ENCODE data around the gene TMEM163. TPM values are rescaled to one million over a fixed set of nuclear protein-coding genes. Genes with fewer than 3 reads are reported as not detected.

Gene TMEM163
- polyA plus RNA-seq, 1 donor from 2014 or later: 3.5 TPM

DNA sequence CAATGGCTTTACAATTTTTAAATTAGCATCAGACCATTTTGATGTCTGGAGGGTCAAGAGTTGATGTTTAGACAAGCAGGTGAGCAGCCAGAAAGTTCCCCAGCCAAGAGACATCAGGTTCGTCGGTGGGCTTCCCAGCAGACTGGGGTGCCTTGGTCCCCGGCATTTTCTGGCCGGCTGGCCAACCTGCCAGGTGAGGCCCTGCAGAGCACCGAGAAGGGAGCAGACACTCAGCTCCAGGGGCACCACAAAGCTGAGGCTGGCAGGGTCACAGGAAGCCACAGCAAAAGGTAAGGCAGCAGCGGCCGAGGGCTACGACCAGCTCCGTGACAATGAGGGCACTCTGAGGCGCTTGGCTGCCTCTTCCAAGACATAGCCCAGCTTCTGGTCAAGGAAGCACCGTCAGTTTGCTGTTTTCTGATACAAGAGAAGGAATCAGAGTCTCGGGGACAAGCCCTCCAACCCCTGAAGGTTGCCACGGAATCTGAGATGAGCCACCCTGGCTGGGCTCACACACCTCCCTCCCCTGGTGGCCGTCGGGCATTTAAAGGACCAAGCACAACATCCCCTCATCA is 235.9 kb downstream of the TMEM163 start:
- Histone ChIP-seq H3K27ac (ENCODE audit: low read length) (no peak overlapping the region), H3K27me3 (ENCODE audit: insufficient read depth, low read depth, low read length) (no peaks in the 10 kb centered on the region), H2AFZ (ENCODE audit: low read depth, low read length) (no peak overlapping the region), H3K9me3 (ENCODE audit: low read length) (no peaks in the 10 kb centered on the region), H4K20me1 (ENCODE audit: insufficient read depth) (no peaks in the 10 kb centered on the region), H3F3A (ENCODE audit: insufficient read depth, low read length, poor library complexity, severe bottlenecking) (no peaks in the 10 kb centered on the region), H3K4me3 (ENCODE audit: low read length) (no peak overlapping the region), H3K9me2 (ENCODE audit: insufficient read depth, low read length) (no peaks in the 10 kb centered on the region), H3K4me2 (ENCODE audit: low read length) (no peak overlapping the region), H3K9ac (ENCODE audit: low read length) (no peak overlapping the region), H3K36me3 (ENCODE audit: insufficient read depth, low read length) (no peaks in the 10 kb centered on the region), H3K79me2 (replicated peaks; ENCODE audit: insufficient read depth, low read length) (no peaks in the 10 kb centered on the region)
- no peak for TF ChIP-seq POLR2AphosphoS5 (IDR thresholded peaks at IDR 0.05)
- TF ChIP-seq EP300 (conservative IDR thresholded peaks at IDR 0.05; ENCODE audit: poor library complexity, severe bottlenecking): no peak
- TF ChIP-seq, protein P1, sequence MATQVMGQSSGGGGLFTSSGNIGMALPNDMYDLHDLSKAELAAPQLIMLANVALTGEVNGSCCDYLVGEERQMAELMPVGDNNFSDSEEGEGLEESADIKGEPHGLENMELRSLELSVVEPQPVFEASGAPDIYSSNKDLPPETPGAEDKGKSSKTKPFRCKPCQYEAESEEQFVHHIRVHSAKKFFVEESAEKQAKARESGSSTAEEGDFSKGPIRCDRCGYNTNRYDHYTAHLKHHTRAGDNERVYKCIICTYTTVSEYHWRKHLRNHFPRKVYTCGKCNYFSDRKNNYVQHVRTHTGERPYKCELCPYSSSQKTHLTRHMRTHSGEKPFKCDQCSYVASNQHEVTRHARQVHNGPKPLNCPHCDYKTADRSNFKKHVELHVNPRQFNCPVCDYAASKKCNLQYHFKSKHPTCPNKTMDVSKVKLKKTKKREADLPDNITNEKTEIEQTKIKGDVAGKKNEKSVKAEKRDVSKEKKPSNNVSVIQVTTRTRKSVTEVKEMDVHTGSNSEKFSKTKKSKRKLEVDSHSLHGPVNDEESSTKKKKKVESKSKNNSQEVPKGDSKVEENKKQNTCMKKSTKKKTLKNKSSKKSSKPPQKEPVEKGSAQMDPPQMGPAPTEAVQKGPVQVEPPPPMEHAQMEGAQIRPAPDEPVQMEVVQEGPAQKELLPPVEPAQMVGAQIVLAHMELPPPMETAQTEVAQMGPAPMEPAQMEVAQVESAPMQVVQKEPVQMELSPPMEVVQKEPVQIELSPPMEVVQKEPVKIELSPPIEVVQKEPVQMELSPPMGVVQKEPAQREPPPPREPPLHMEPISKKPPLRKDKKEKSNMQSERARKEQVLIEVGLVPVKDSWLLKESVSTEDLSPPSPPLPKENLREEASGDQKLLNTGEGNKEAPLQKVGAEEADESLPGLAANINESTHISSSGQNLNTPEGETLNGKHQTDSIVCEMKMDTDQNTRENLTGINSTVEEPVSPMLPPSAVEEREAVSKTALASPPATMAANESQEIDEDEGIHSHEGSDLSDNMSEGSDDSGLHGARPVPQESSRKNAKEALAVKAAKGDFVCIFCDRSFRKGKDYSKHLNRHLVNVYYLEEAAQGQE (IDR thresholded peaks at IDR 0.05; ENCODE audit: borderline replicate concordance): no peak
- no peak for TF ChIP-seq RAD21 (conservative IDR thresholded peaks at IDR 0.05)
- TF ChIP-seq SMC3 (conservative IDR thresholded peaks at IDR 0.05; ENCODE audit: poor library complexity): no peak
- TF ChIP-seq MXI1 (conservative IDR thresholded peaks at IDR 0.05; ENCODE audit: poor library complexity, severe bottlenecking): no peak
- TF ChIP-seq, protein P2, sequence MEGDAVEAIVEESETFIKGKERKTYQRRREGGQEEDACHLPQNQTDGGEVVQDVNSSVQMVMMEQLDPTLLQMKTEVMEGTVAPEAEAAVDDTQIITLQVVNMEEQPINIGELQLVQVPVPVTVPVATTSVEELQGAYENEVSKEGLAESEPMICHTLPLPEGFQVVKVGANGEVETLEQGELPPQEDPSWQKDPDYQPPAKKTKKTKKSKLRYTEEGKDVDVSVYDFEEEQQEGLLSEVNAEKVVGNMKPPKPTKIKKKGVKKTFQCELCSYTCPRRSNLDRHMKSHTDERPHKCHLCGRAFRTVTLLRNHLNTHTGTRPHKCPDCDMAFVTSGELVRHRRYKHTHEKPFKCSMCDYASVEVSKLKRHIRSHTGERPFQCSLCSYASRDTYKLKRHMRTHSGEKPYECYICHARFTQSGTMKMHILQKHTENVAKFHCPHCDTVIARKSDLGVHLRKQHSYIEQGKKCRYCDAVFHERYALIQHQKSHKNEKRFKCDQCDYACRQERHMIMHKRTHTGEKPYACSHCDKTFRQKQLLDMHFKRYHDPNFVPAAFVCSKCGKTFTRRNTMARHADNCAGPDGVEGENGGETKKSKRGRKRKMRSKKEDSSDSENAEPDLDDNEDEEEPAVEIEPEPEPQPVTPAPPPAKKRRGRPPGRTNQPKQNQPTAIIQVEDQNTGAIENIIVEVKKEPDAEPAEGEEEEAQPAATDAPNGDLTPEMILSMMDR (IDR thresholded peaks at IDR 0.05; ENCODE audit: poor library complexity, severe bottlenecking): no peak
- no peak for TF ChIP-seq TAF1 (IDR thresholded peaks at IDR 0.05; ENCODE audit: low read depth)
- no peak for TF ChIP-seq EZH2 (IDR thresholded peaks at IDR 0.05; ENCODE audit: borderline replicate concordance, insufficient read depth, low read length, poor library complexity, severe bottlenecking)

DNA sequence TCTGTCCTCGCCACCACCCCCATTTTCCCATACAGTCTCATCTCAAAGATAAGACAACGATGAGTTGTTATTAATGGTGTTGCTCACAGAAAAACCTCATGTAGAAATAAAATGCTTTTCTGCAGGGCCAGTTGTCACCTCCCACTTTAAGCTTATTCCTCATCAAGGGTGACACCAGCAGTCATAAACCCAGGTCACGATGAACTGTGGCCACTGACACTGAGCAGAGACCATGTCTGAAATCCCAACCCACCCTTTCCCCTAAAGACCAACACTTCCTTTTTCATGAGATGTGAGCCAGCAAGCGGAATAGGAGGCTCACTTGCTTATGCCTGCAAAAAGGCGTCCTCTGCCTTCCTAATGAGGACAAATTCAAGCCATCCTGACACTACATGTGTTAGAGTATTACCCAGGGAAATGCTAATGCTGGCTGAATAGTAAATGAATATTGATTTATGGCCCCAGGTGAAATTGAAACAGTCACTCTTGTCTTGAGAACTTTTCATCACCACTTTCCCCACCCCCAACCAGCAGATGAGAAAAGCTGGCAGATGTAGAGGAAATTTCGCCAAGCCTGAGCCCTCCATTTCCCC is 236.6 kb downstream of the TMEM163 start:
- H3K9ac ChIP-seq (ENCODE audit: low read length): no peak overlapping the region
- no peaks in the 10 kb centered on the region for H3K9me2 ChIP-seq (ENCODE audit: insufficient read depth, low read length)
- no peaks in the 10 kb centered on the region for H4K20me1 ChIP-seq (ENCODE audit: insufficient read depth)
- no peaks in the 10 kb centered on the region for H3K79me2 ChIP-seq (replicated peaks; ENCODE audit: insufficient read depth, low read length)
- H3K9me3 ChIP-seq (ENCODE audit: low read length): no peaks in the 10 kb centered on the region
- TF ChIP-seq EP300 (conservative IDR thresholded peaks at IDR 0.05; ENCODE audit: poor library complexity, severe bottlenecking) (no peak), POLR2AphosphoS5 (IDR thresholded peaks at IDR 0.05) (no peak), EZH2 (IDR thresholded peaks at IDR 0.05; ENCODE audit: borderline replicate concordance, insufficient read depth, low read length, poor library complexity, severe bottlenecking) (no peak), MXI1 (conservative IDR thresholded peaks at IDR 0.05; ENCODE audit: poor library complexity, severe bottlenecking) (no peak), RAD21 (conservative IDR thresholded peaks at IDR 0.05) (no peak), SMC3 (conservative IDR thresholded peaks at IDR 0.05; ENCODE audit: poor library complexity) (no peak), TAF1 (IDR thresholded peaks at IDR 0.05; ENCODE audit: low read depth) (no peak)
- TF ChIP-seq, protein P1 (IDR thresholded peaks at IDR 0.05; ENCODE audit: borderline replicate concordance): no peak
- TF ChIP-seq, protein P2 (IDR thresholded peaks at IDR 0.05; ENCODE audit: poor library complexity, severe bottlenecking): no peak
- no peak overlapping the region for H3K4me2 ChIP-seq (ENCODE audit: low read length)
- no peaks in the 10 kb centered on the region for H3K36me3 ChIP-seq (ENCODE audit: insufficient read depth, low read length)
- H3K27ac ChIP-seq (ENCODE audit: low read length): no peak overlapping the region
- H3K4me3 ChIP-seq (ENCODE audit: low read length): no peak overlapping the region
- H3F3A ChIP-seq (ENCODE audit: insufficient read depth, low read length, poor library complexity, severe bottlenecking): no peaks in the 10 kb centered on the region
- H3K27me3 ChIP-seq (ENCODE audit: insufficient read depth, low read depth, low read length): no peaks in the 10 kb centered on the region
- no peak overlapping the region for H2AFZ ChIP-seq (ENCODE audit: low read depth, low read length)
